GM21381 (cell line): ENCODE results near the gene BCL7C.
A peak's percentile ranks its signal among the peaks of the same experiment; 100 is the strongest.
"Not testable (repeated sequence)": the region's sequence is repeated elsewhere in the genome, so short reads cannot be mapped to it uniquely, and the experiment has no call there.

Experiments used
- ATAC-seq: cut with Tn5 transposase; IDR thresholded peaks from one replicate; pipeline ENCODE4 v1.9.1; 2021; ENCODE audit warnings: mild to moderate bottlenecking, moderate library complexity; ENCODE audit not compliant: unreplicated experiment

The BCL7C gene

GRCh38 chr16:30893744-30894539 lies at the start of gene BCL7C:
BCL7C (minus strand) TSS chr16:30894077; CDS start chr16:30893944, 133 bp downstream.
- peak; percentile 70 for ATAC-seq

DNA sequence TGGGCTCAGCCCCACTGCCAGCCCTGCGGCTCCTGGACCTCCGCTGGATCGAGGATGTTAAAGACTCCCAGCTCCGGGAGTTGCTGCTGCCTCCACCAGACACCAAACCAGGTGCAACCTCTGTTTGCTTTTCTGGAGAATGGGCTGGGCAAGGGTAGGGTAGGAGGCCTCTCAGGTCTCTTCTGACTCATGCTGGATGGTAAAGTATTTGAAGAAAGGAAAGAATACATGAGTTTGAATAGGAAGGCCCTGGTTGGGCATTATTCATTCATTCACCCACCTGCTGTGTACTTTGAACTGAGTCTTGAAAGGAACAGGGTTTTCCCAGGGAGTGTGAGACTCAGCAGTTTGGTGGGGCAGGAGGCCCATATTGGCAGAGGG lies 48.5 kb upstream of the BCL7C start:
- ATAC-seq, result no peak

- ATAC-seq, result peak; percentile 80
Measured at GRCh38 chr16:30941600-30942425, 47.9 kb upstream of the BCL7C start.

DNA sequence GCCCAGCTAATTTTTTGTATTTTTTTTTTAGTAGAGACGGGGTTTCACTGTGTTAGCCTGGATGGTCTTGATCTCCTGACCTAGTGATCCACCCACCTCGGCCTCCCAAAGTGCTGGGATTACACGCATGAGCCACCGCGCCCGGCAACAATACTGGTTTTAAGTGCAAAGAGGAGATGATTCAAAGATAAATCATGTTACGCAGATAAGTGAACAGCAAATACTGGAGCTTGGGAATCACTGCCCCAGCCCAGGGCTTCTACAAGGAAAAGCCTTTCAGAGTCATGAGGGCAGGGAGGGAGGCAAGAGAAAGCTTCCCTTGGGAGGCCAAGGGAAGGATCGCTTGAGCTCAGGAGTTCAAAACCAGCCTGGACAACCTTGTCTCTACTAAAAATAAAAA lies 45.7 kb upstream of the BCL7C start:
- not testable (repeated sequence) for ATAC-seq

DNA sequence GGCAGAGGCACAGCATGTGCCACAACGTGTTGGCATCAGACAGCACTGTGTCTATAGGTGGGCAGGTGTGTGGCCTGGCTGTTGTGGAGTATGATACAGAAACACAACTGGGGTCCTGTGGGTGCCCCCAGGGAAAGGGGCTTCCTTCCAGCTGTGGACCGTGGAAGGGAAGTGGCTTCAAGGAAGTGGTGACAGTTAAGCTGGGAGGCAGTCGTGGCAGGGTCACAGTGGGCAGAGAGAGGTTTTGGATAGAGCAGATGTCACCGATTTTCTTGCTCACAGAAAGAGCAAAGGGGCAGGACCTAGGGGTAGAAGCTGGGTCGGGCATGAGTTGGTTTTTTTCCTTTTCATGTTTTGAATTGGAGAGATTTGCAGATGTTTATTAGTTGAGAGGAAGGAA lies 43.8 kb upstream of the BCL7C start:
- no peak for ATAC-seq

GRCh38 chr16:30934827-30935557 lies 41.1 kb upstream of the BCL7C start:
- ATAC-seq, result no peak

DNA sequence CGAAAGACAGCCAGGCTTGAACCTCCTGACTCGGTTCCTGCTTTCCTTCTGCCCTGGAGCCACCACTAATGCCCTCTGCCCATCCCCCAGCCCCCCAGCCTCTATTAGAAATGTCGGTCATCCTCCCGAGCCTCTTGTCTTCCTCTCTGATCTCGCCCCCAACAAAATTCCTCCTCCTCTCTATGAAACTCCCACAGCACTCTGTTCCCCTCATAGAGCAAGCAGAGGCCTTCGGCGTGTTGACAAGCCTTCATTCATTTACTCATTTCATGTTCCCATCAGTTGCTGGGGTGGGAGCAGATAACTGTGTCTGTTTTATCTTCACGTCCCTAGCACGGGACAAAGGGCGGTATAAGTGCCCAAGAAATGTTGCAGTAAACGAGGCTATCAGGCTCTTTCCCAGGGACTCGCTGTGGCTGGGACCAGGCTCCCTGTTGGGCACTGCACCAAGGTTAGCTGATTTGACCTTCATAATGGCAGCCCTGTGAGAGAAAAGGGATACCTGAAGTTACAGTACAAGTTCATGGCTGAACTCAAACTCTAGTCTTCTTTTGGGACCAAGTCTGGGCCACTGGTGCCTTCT lies 37.3 kb upstream of the BCL7C start:
- no peak for ATAC-seq

DNA sequence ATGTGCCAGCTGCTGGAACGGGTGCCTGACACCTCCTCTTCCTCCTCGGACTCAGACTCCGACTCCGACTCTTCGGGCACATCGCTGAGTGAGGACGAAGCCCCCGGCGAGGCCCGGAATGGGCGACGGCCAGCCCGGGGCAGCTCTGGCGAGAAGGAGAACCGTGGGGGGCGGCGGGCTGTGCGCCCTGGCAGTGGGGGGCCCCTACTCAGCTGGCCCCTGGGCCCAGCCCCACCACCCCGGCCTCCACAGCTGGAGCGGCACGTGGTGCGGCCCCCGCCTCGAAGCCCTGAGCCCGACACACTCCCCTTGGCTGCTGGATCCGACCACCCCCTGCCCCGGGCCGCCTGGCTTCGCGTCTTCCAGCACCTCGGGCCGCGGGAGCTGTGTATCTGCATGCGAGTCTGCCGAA lies 36.3 kb upstream of the BCL7C start:
- ATAC-seq, result no peak

GRCh38 chr16:30929167-30929566 lies 35.3 kb upstream of the BCL7C start:
- ATAC-seq, result no peak

DNA sequence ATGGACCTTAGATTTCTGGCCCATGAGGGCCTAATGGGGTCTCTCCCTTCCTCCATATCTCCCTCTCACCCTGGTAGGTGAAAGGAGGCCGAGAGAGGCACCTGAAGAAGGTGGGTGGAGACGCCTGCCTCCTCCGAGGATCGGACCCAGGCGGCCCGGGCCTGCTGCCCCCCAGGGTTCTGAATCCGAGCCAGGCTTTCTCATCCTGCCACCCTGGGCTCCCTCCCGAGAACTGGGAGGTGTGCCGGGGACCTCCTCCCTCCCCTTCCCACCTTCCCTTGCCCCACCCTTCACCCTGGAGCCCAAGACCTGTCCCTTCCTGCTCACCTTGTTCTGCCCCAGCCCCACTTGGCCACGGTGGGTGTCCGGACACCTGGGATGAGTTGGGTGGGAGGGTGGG lies 34.5 kb upstream of the BCL7C start:
- no peak for ATAC-seq

GRCh38 chr16:30927789-30928378 lies 34.0 kb upstream of the BCL7C start:
- no peak for ATAC-seq

- no peak for ATAC-seq
Measured at GRCh38 chr16:30926937-30927788, 33.3 kb upstream of the BCL7C start.

- ATAC-seq, result no peak
Measured at GRCh38 chr16:30925995-30926811, 32.3 kb upstream of the BCL7C start.

- ATAC-seq, result no peak
Measured at GRCh38 chr16:30925632-30925987, 31.7 kb upstream of the BCL7C start.

- ATAC-seq, result no peak
Measured at GRCh38 chr16:30924913-30925631, 31.2 kb upstream of the BCL7C start.

- no peak for ATAC-seq
Measured at GRCh38 chr16:30924076-30924912, 30.4 kb upstream of the BCL7C start.

DNA sequence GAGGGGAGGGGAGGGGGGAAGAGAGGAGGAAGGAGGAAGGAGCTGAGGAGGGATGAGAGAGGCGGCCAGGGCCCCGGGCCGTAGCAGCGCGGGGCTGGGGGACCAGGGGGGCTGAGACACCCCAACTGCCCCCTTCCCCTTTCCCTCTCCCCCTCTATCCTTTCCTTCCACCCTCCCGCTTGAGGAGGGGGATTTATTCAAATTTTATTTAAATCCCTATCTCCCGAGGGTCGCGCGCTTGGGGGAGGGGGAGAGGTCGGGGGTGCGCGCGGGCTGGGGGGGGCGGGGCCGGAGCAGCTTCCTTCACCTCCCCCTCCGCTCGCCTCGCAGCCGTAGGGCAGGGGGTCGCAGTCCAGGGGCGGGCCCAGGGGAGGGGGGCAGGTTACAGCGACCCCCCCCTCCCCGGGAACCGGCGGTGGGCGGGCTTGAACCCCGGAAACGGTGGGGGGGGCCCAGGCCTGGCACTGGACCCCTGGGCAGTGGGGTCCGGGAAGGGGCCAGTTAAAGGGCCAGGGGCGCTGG lies 29.7 kb upstream of the BCL7C start, which contains the start of gene FBXL19:
FBXL19 (plus strand) TSS at position 19 of the 522 bp plus-strand sequence. CDS start 2,183 bp downstream, outside the sequence.
- no peak for ATAC-seq
